DND-41 (cell line): Measurements from ENCODE around the gene C5.

Experiments used
- ATAC-seq: fragments of 200-7000 bp; cut with Tn5 transposase; 3 replicates; pipeline ENCODE4 v1.9.1; 2021; ENCODE audit warnings: low read depth; ENCODE audit not compliant: insufficient read depth
- DNase-seq: peaks from one replicate; pipeline ENCODE4 v3.0.0-alpha.2; 2020
- H2AFZ ChIP-seq: 2 replicates; pipeline ENCODE4 v1.6.0; 2012; ENCODE audit warnings: low read depth, low read length
- H3K27ac ChIP-seq: 2 replicates; pipeline ENCODE4 v1.5.1; 2012; ENCODE audit warnings: low read length, inconsistent platforms
- H3K27me3 ChIP-seq: fragments of 200-600 bp; sonication (generic); 2 replicates; pipeline ENCODE4 v1.6.0; 2012; ENCODE audit warnings: low read length, mild to moderate bottlenecking, inconsistent platforms; ENCODE audit not compliant: insufficient read depth, poor library complexity
- H3K36me3 ChIP-seq: 2 replicates; pipeline ENCODE4 v1.5.1; 2012; ENCODE audit warnings: low read length, inconsistent platforms; ENCODE audit not compliant: insufficient read depth
- H3K4me1 ChIP-seq: 2 replicates; pipeline ENCODE4 v1.5.1; 2012; ENCODE audit warnings: mild to moderate bottlenecking, low read length; ENCODE audit not compliant: insufficient read depth
- H3K4me2 ChIP-seq: 2 replicates; pipeline ENCODE4 v1.6.0; 2012; ENCODE audit warnings: mild to moderate bottlenecking, moderate library complexity, low read length, inconsistent platforms; ENCODE audit not compliant: insufficient read depth
- H3K4me3 ChIP-seq, 2 experiments: fragments of 200-600 bp in 1 of 2; shearing (Covaris generic) in 1 of 2; 2 replicates each; pipeline ENCODE4 v1.5.1; 2012 to 2016; ENCODE audit warnings: inconsistent platforms in 2 of 2, low read length in 2 of 2, mild to moderate bottlenecking in 2 of 2, low read depth in 1 of 2, moderate library complexity in 1 of 2
- H3K79me2 ChIP-seq: 2 replicates; pipeline ENCODE4 v1.6.0; 2012; ENCODE audit warnings: low read length, inconsistent platforms; ENCODE audit not compliant: insufficient read depth
- H3K9ac ChIP-seq: 2 replicates; pipeline ENCODE4 v1.6.0; 2012; ENCODE audit warnings: low read depth, mild to moderate bottlenecking, inconsistent platforms, low read length, moderate library complexity
- H3K9me3 ChIP-seq: 2 replicates; pipeline ENCODE4 v1.5.1; 2012; ENCODE audit warnings: low read length, moderate library complexity, mild to moderate bottlenecking, inconsistent platforms; ENCODE audit not compliant: insufficient read depth, severe bottlenecking
- H4K20me1 ChIP-seq: 2 replicates; pipeline ENCODE4 v1.6.0; 2012; ENCODE audit warnings: low read length; ENCODE audit not compliant: insufficient read depth
- CTCF ChIP-seq: IDR thresholded peaks from 2 replicates; pipeline ENCODE4 v1.5.1; 2012; ENCODE audit warnings: borderline replicate concordance, low read length, moderate library complexity, mild to moderate bottlenecking; ENCODE audit not compliant: poor library complexity, severe bottlenecking; ENCODE audit errors: extremely low read depth
- EZH2 ChIP-seq: IDR thresholded peaks from 3 replicates; pipeline ENCODE4 v1.6.1; 2012; ENCODE audit warnings: borderline replicate concordance, low read depth, mild to moderate bottlenecking, moderate library complexity, low read length, inconsistent platforms; ENCODE audit not compliant: severe bottlenecking

Gene C5

GRCh38 chr9:120917929-120918762 is 131.9 kb downstream of the C5 start:
- DNase-seq (no peak), ATAC-seq (no peak)
- no peaks in the 10 kb centered on the region for H3K79me2 ChIP-seq
- H3K9me3 ChIP-seq = no peaks in the 10 kb centered on the region
- H3K4me3 ChIP-seq = no peak overlapping the region
- H3K4me2 ChIP-seq = no peak overlapping the region
- H4K20me1 ChIP-seq = no peaks in the 10 kb centered on the region
- no peak overlapping the region for H3K27ac ChIP-seq
- H3K27me3 ChIP-seq = no peaks in the 10 kb centered on the region
- H3K9ac ChIP-seq = no peak overlapping the region
- H3K36me3 ChIP-seq = no peaks in the 10 kb centered on the region
- no peak overlapping the region for H2AFZ ChIP-seq
- TF ChIP-seq EZH2 (no peak), CTCF (no peak)
- H3K4me1 ChIP-seq = peaks cover 10% of the 10 kb centered on the region

DNA sequence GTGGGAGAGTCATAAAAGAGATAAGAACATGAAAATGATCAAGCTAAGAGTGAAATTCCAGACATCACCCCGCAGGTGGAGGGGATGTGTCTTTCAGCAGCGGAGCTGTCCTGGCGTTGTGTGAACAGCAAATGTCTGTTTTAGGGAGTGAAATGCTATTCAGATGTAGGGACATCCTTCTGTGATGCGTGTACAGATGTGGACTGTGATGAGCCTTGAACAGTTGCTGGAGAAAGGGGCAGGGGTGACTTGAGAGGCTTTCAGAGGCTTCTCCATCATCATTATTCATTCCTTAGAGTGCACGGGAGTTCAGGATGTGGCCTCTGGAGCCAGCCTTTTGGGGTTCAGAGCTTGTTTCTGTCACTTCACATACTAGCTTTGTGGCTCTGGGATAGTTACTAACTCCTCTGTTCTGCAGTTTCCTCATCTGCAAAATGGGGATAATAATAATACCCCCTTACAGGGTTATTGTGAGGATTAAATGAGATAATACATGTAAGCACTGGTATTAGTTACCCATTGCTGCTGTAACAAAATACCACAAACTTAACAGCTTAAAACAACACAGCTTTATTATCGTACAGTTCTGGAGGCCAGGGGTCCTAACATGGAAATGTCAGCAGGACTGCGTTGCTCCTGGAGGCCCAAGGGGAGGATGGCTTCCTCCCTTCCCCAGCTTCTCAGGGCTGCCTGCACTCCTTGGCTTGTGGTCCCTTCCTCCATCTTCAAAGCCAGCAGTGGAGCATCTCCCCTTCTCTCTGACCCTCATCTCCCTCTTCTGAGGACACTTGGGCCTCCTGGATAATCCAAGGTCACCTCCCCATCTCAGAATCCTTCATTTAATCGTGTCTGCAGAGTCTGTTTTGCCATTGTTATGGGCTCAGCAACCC is 132.8 kb downstream of the C5 start:
- peaks cover 10% of the 10 kb centered on the region for H3K4me1 ChIP-seq
- TF ChIP-seq CTCF (no peak), EZH2 (no peak)
- ATAC-seq = no peak
- H3K27me3 ChIP-seq = no peaks in the 10 kb centered on the region
- H4K20me1 ChIP-seq = no peaks in the 10 kb centered on the region
- H3K27ac ChIP-seq = no peak overlapping the region
- H3K4me2 ChIP-seq = no peak overlapping the region
- no peak overlapping the region for H3K4me3 ChIP-seq
- no peak overlapping the region for H2AFZ ChIP-seq
- H3K9me3 ChIP-seq = no peaks in the 10 kb centered on the region
- no peak overlapping the region for H3K9ac ChIP-seq
- H3K36me3 ChIP-seq = no peaks in the 10 kb centered on the region
- DNase-seq = no peak
- H3K79me2 ChIP-seq = no peaks in the 10 kb centered on the region

DNA sequence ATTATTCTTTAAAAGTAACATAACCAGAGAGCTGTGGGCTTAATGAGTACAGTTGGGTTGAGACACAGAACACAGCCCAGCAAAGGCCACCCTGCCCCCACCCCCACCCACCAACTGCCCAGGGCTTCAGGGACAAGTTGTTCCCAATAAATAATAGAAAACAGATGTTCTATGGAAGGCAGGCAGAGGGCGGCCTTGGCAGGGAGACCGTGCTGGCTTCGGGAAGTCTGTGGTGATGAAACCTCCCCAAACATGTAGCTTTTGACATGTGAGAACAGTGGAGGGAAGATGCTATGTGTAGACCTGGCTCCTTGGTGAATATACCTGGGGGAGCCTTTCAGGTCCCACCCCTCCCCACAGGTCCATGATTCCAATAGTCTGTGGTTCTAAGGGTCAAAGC is 133.5 kb downstream of the C5 start:
- no peaks in the 10 kb centered on the region for H3K9me3 ChIP-seq
- no peaks in the 10 kb centered on the region for H3K36me3 ChIP-seq
- no peak for ATAC-seq
- no peaks in the 10 kb centered on the region for H3K27me3 ChIP-seq
- H3K4me2 ChIP-seq = no peak overlapping the region
- H3K4me1 ChIP-seq = peaks cover 10% of the 10 kb centered on the region
- H3K9ac ChIP-seq = no peak overlapping the region
- TF ChIP-seq EZH2 = no peak
- TF ChIP-seq CTCF = no peak
- no peak overlapping the region for H2AFZ ChIP-seq
- H3K27ac ChIP-seq = no peak overlapping the region
- H3K4me3 ChIP-seq = no peak overlapping the region
- DNase-seq = no peak
- no peaks in the 10 kb centered on the region for H4K20me1 ChIP-seq
- no peaks in the 10 kb centered on the region for H3K79me2 ChIP-seq
